IMR-90 (cell line): Measurements from ENCODE around the gene PSD.

ENCODE experiments used
- CTCF ChIP-seq: conservative IDR thresholded peaks from 2 replicates; pipeline ENCODE4 v1.5.1; 2012; ENCODE audit warnings: mild to moderate bottlenecking, low read depth, low read length, improper control_type of control experiment
- POLR2A ChIP-seq: IDR thresholded peaks from 2 replicates; pipeline ENCODE4 v1.6.1; 2012; ENCODE audit warnings: mild to moderate bottlenecking, low read depth, low read length
- RCOR1 ChIP-seq: IDR thresholded peaks from 2 replicates; pipeline ENCODE4 v1.6.1; 2012; ENCODE audit warnings: mild to moderate bottlenecking, low read length, improper control_type of control experiment; ENCODE audit not compliant: insufficient replicate concordance
- SMC3 ChIP-seq: fragments of 150-350 bp; IDR thresholded peaks from 2 replicates; pipeline ENCODE4 v1.6.1; 2016; ENCODE audit warnings: low read depth, mild to moderate bottlenecking, antibody characterized with exemption, low read length, moderate library complexity

GRCh38 chr10:102418622-102419268 is at the start of gene PSD:
- no peak for TF ChIP-seq SMC3
- TF ChIP-seq CTCF = no peak
- TF ChIP-seq RCOR1 = no peak
- TF ChIP-seq POLR2A = no peak
